Mesothelial cell of epicardium (in vitro differentiated cells): ENCODE results near the gene ASCC1. TPM values are rescaled to one million over a fixed set of nuclear protein-coding genes. Genes with fewer than 3 reads are reported as not detected.
A peak's percentile ranks its signal among the peaks of the same experiment; 100 is the strongest.

ENCODE experiments used
- DNase-seq, 2 experiments: peaks; one replicate each; pipeline ENCODE4 v3.0.0; 2021; ENCODE audit warnings: low spot score in 2 of 2; ENCODE audit not compliant: unreplicated experiment in 2 of 2
- H3K27ac Mint-ChIP-seq: 2 replicates; pipeline ENCODE4 v1.8.0; 2021; ENCODE audit warnings: mixed read lengths
- H3K27me3 Mint-ChIP-seq: 2 replicates; pipeline ENCODE4 v1.8.0; 2021; ENCODE audit warnings: low read depth, mixed read lengths
- H3K36me3 Mint-ChIP-seq: 2 replicates; pipeline ENCODE4 v1.8.0; 2021; ENCODE audit warnings: mixed read lengths
- H3K4me1 Mint-ChIP-seq: 2 replicates; pipeline ENCODE4 v1.8.0; 2021; ENCODE audit warnings: mixed read lengths
- H3K4me3 Mint-ChIP-seq: 2 replicates; pipeline ENCODE4 v1.8.0; 2021; ENCODE audit warnings: mild to moderate bottlenecking, moderate library complexity, mixed read lengths
- H3K9me3 Mint-ChIP-seq: 2 replicates; pipeline ENCODE4 v1.8.0; 2021; ENCODE audit warnings: mixed read lengths
- total RNA-seq: library from RNA; stranded (reverse); gene quantifications from 3 replicates; pipeline ENCODE4 v1.2.1, GENCODE V29; 2021
- TF ChIP-seq, protein P1 (sequence below): fragments of 200-600 bp; sonication (generic); IDR thresholded peaks from one replicate; pipeline ENCODE4 v1.5.0; 2021; ENCODE audit warnings: antibody characterized with exemption; ENCODE audit not compliant: unreplicated experiment

Gene ASCC1
- total RNA-seq, 1 donor from 2014 or later, result 36.6 TPM

DNA sequence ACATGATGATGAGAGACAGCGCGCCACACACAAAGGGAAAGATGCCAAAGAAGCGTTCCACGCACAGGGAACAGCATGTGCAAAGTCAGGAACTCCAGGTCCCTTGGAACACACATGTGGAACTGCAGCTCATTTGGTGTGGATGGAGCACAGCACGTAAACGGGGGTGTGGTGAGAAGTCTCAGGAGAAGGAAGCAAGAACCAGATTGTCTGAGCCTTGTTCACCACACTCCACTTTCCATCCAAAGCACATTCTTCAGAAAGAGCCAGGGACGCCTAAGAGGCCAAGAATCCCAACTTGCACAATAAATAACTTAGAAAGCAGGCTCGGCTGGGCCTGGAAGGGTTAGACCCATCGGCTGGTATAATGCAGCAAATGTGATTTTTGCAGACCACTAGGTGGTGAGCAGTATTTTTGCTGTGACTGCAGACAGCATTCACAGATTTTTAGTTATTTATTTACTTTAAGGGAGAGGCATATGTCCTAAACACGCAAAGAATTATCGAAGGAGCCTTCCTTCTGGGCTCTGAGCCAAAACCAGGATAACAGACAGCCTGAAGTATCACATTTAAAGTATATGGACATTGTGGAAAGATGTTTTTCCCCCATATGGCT lies 27.9 kb upstream of the ASCC1 start:
- H3K27me3 Mint-ChIP-seq, result no peaks in the 10 kb centered on the region
- H3K9me3 Mint-ChIP-seq, result no peaks in the 10 kb centered on the region
- H3K4me3 Mint-ChIP-seq, result no peak overlapping the region
- peak overlapping the region; percentile 93 for H3K27ac Mint-ChIP-seq
- TF ChIP-seq, protein P1, sequence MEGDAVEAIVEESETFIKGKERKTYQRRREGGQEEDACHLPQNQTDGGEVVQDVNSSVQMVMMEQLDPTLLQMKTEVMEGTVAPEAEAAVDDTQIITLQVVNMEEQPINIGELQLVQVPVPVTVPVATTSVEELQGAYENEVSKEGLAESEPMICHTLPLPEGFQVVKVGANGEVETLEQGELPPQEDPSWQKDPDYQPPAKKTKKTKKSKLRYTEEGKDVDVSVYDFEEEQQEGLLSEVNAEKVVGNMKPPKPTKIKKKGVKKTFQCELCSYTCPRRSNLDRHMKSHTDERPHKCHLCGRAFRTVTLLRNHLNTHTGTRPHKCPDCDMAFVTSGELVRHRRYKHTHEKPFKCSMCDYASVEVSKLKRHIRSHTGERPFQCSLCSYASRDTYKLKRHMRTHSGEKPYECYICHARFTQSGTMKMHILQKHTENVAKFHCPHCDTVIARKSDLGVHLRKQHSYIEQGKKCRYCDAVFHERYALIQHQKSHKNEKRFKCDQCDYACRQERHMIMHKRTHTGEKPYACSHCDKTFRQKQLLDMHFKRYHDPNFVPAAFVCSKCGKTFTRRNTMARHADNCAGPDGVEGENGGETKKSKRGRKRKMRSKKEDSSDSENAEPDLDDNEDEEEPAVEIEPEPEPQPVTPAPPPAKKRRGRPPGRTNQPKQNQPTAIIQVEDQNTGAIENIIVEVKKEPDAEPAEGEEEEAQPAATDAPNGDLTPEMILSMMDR, result peak; percentile 20
- DNase-seq, result peak in 1 of 2 experiments; percentile 55
- H3K4me1 Mint-ChIP-seq, result peaks cover 65% of the 10 kb centered on the region
- H3K36me3 Mint-ChIP-seq, result no peaks in the 10 kb centered on the region

DNA sequence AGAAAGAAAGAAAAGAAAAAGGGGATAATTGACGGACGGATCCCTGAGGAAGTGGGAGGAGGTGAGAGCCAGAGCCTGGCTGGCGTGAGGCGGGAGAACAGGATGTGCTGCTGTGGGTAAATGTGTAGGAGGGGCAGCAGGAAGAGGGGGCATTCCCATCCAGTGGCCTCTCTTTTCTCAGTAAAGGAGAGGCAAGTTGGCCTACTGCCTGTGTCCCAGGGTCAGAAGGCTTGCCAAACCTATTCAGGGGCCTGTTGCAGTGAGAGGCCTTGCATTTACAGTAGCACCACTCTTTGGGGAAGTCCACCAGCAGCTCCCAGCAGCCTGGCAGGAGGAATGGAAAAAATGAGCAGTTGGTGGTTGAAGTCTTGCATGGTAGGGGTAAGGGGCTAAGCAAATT lies 26.6 kb upstream of the ASCC1 start:
- H3K9me3 Mint-ChIP-seq, result no peaks in the 10 kb centered on the region
- TF ChIP-seq, protein P1, result no peak
- H3K4me3 Mint-ChIP-seq, result no peak overlapping the region
- H3K27me3 Mint-ChIP-seq, result no peaks in the 10 kb centered on the region
- peak overlapping the region; percentile 93 for H3K27ac Mint-ChIP-seq
- peaks cover 53% of the 10 kb centered on the region for H3K4me1 Mint-ChIP-seq
- no peaks in the 10 kb centered on the region for H3K36me3 Mint-ChIP-seq
- no peak for DNase-seq

DNA sequence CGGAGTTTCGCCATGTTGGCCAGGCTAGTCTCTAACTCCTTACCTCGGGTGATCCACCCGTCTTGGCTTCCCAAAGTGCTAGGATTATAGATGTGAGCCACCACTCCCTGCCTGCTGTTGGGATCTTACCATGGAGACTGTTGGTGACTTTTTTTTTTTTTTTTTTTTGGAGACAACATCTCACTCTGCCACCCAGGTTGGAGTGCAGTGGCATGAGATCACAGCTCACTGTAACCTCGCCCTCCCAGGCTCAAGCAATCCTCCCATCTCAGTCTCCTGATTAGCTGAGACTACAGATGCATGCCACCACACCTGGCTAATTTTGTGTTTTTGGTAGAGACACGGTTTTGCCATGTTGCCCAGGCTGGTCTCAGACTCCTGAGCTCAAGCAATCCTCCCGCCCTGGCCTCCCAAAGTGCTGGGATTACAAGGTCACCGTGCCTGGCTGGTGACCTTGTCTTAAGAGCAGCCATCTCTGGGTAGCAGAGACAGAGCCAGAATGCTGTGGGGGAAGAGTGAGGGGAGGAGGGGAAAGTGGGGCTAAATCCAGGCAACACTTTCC lies 25.7 kb upstream of the ASCC1 start:
- peaks cover 4% of the 10 kb centered on the region for H3K36me3 Mint-ChIP-seq
- peaks cover 47% of the 10 kb centered on the region for H3K4me1 Mint-ChIP-seq
- no peak for DNase-seq
- peak overlapping the region; percentile 80 for H3K27ac Mint-ChIP-seq
- H3K27me3 Mint-ChIP-seq, result no peaks in the 10 kb centered on the region
- H3K9me3 Mint-ChIP-seq, result no peaks in the 10 kb centered on the region
- TF ChIP-seq, protein P1, result no peak
- no peak overlapping the region for H3K4me3 Mint-ChIP-seq

DNA sequence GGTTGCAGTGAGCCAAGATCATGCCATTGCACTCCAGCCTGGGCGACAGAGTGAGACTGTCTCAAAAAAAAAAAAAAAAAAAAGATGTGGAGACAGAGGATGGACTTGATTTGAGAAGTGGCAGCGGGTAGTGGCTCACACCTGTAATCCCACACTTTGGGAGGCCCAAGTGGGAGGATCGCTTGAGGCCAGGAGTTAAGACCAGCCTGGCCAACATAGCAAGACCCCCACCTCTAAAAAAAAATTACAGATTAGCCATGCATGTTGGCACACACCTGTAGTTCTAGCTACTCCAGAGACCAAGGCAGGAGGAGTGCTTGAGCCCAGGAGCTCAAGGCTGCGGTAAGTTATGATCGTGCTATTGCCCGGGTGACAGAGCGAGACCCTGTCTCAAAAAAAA lies 24.3 kb upstream of the ASCC1 start:
- peaks cover 36% of the 10 kb centered on the region for H3K4me1 Mint-ChIP-seq
- no peaks in the 10 kb centered on the region for H3K9me3 Mint-ChIP-seq
- H3K36me3 Mint-ChIP-seq, result peaks cover 12% of the 10 kb centered on the region
- H3K27me3 Mint-ChIP-seq, result no peaks in the 10 kb centered on the region
- no peak overlapping the region for H3K4me3 Mint-ChIP-seq
- DNase-seq, result no peak
- TF ChIP-seq, protein P1, result no peak
- no peak overlapping the region for H3K27ac Mint-ChIP-seq

DNA sequence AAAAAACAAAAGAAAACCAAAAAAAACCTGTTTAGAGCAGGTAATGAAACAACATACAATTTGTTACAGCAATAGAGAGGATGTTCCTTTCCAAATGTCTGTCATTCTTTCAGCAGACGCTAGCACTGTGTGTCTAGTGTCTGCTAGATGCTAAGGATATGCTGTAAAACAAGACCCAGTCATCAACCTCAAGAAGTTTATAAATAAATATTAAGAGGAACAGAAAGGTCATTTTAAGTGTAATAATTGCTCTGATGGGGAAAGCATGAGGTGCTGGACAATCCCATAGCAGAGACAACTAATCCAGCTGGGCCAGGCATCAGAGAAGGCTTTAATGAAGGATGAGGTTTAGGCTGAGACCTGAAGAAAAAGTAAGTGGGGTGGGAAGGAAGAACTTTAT lies 23.3 kb upstream of the ASCC1 start:
- Mint-ChIP-seq H3K4me1 (peaks cover 27% of the 10 kb centered on the region), H3K27ac (peak overlapping the region; percentile 2), H3K4me3 (no peak overlapping the region), H3K9me3 (no peaks in the 10 kb centered on the region), H3K36me3 (peaks cover 16% of the 10 kb centered on the region), H3K27me3 (no peaks in the 10 kb centered on the region)
- no peak for DNase-seq
- TF ChIP-seq, protein P1, result no peak
